ENCODE data around the gene DAG1. TPM values are rescaled to one million over a fixed set of nuclear protein-coding genes. Genes with fewer than 3 reads are reported as not detected.

DAG1 gene
- total RNA-seq, 3 donors from 2014 or later: 76.9 to 97.3 (median 88.8) TPM

- no peak for TF ChIP-seq CTCF (IDR thresholded peaks at IDR 0.05)
- no peak for ATAC-seq
- H3K9me3 ChIP-seq: no peaks in the 10 kb centered on the region
- no peaks in the 10 kb centered on the region for H3K4me1 ChIP-seq (ENCODE audit: low read depth)
- no peak for DNase-seq
- intact Hi-C loops (cut with DNase I, micrococcal nuclease): no loop called here
- H3K36me3 ChIP-seq (ENCODE audit: low read depth): no peaks in the 10 kb centered on the region
- H3K4me3 ChIP-seq: no peak overlapping the region
Measured at GRCh38 chr3:49511639-49512038, 41.6 kb downstream of the DAG1 start.

DNA sequence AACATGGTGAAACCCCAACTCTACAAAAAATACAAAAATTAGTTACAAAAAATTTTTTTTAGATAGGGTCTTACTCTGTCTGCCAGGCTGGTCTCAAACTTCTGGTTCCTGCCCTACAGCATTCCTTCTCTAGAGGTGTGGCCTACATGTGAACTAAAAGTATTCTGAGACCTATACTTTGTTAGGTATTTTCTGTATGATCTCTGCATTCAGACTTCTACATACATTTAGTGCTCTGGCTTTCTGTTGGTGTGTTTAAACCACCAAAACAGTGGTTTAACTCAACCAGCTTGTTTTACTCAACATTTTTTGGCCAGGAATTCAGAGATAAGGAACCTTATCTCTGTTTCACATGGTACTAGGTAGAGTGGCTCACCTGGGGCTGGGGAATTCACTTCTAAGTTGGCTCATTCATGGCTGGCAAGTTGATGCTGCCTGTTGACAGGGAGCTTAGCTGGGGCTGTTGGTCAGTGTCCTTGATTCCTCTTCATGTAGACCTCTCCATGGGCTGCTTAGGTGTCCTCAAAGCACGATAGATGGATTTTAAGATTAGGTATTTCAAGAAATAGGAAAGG is 42.8 kb downstream of the DAG1 start:
- intact Hi-C loops (cut with DNase I, micrococcal nuclease): no loop called here
- no peaks in the 10 kb centered on the region for H3K4me1 ChIP-seq (ENCODE audit: low read depth)
- no peak for ATAC-seq
- H3K36me3 ChIP-seq (ENCODE audit: low read depth): no peaks in the 10 kb centered on the region
- no peak for TF ChIP-seq CTCF (IDR thresholded peaks at IDR 0.05)
- H3K9me3 ChIP-seq: no peaks in the 10 kb centered on the region
- H3K4me3 ChIP-seq: no peak overlapping the region
- no peak for DNase-seq

DNA sequence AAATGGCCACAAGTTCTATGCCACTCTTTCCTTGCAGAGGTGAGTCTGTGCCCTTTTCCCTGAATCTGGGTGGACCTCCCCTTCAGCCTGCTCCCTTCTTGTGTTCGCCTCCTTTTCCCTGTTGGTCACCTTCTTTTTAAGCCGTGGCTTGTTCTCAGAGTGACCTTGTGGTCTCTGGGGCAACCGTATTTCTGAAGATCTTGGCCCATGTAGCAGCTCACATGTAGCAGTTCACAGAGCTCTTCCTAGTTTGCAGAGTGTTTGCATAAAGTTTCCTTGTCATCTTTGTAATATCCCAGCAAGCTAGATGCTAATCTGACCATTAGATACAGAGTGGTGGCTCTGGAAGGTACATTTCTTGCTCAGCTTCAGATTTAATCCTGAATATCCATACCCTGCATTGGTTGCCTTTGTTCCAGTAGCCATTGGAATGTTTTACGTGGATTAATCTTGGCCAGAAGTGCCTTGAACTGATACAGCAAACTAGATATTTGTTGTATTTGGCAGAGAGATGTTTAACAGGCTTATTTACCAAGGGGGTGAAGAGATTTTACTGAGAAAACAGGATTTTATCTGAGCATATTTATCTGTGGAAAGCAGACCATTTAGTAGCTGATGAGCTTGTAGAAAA is 43.5 kb downstream of the DAG1 start:
- DNase-seq (no peak), ATAC-seq (no peak)
- Histone ChIP-seq H3K4me1 (ENCODE audit: low read depth) (no peaks in the 10 kb centered on the region), H3K9me3 (no peaks in the 10 kb centered on the region), H3K4me3 (no peak overlapping the region), H3K36me3 (ENCODE audit: low read depth) (no peaks in the 10 kb centered on the region)
- no peak for TF ChIP-seq CTCF (IDR thresholded peaks at IDR 0.05)
- intact Hi-C loops (cut with DNase I, micrococcal nuclease): no loop called here

- Histone ChIP-seq H3K9me3 (no peaks in the 10 kb centered on the region), H3K4me3 (no peak overlapping the region), H3K4me1 (ENCODE audit: low read depth) (no peaks in the 10 kb centered on the region), H3K36me3 (ENCODE audit: low read depth) (no peaks in the 10 kb centered on the region)
- intact Hi-C loops (cut with DNase I, micrococcal nuclease): no loop called here
- DNase-seq (no peak), ATAC-seq (no peak)
- no peak for TF ChIP-seq CTCF (IDR thresholded peaks at IDR 0.05)
Measured at GRCh38 chr3:49518016-49518415, 47.9 kb downstream of the DAG1 start.

DNA sequence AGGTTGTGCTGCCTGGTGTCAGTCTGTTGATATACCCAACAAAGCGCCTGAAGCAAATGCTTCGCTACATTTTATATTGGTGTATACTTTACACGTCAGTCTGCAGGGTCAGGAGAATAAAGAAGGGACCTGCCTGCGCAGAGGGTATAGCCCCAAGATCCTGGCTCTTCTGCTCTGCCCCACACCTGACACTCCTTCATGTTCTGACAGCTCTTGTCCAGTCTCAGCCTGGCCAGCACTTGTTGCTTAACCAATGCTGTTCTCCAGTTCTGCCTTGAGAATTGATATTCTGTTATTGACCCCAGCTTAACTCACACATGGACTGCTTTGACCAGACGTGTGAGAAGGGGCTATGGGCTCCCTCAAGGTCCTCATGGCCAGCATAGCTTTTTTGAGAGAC is 48.4 kb downstream of the DAG1 start:
- TF ChIP-seq CTCF (IDR thresholded peaks at IDR 0.05): no peak
- H3K4me1 ChIP-seq (ENCODE audit: low read depth): no peaks in the 10 kb centered on the region
- ATAC-seq: no peak
- no peak overlapping the region for H3K4me3 ChIP-seq
- intact Hi-C loops (cut with DNase I, micrococcal nuclease): no loop called here
- no peaks in the 10 kb centered on the region for H3K9me3 ChIP-seq
- no peak for DNase-seq
- no peaks in the 10 kb centered on the region for H3K36me3 ChIP-seq (ENCODE audit: low read depth)

Data from mucosa of descending colon (tissue), 3 donors.